Osteoblast (primary cell): ENCODE results near the gene AFAP1. TPM values are rescaled to one million over a fixed set of nuclear protein-coding genes. Genes with fewer than 3 reads are reported as not detected.

Source experiments
- DNase-seq: peaks from one replicate; pipeline ENCODE4 v3.0.0; 2011; ENCODE audit warnings: low spot score, mixed read lengths; ENCODE audit not compliant: insufficient read length; ENCODE audit errors: missing footprints
- H2AFZ ChIP-seq: 2 replicates; pipeline ENCODE4 v1.6.0; 2011; ENCODE audit warnings: mild to moderate bottlenecking, low read length
- H3K27ac ChIP-seq: 2 replicates; pipeline ENCODE4 v1.5.1; 2011; ENCODE audit warnings: mild to moderate bottlenecking, low read depth, low read length, moderate library complexity
- H3K27me3 ChIP-seq: 2 replicates; pipeline ENCODE4 v1.6.0; 2012; ENCODE audit warnings: mild to moderate bottlenecking, control low read depth, inconsistent platforms, low read length, moderate library complexity; ENCODE audit not compliant: insufficient read depth
- H3K36me3 ChIP-seq: 2 replicates; pipeline ENCODE4 v1.5.1; 2011; ENCODE audit warnings: mild to moderate bottlenecking, low read length, control low read depth, moderate library complexity; ENCODE audit not compliant: insufficient read depth
- H3K4me1 ChIP-seq: 2 replicates; pipeline ENCODE4 v1.5.1; 2011; ENCODE audit warnings: mild to moderate bottlenecking, low read length, control low read depth, moderate library complexity; ENCODE audit not compliant: insufficient read depth
- H3K4me2 ChIP-seq: 2 replicates; pipeline ENCODE4 v1.6.0; 2011; ENCODE audit warnings: mild to moderate bottlenecking, low read length; ENCODE audit not compliant: insufficient read depth
- H3K4me3 ChIP-seq: fragments of 200-600 bp; sonication (generic); 3 replicates; pipeline ENCODE4 v1.5.1; 2012; ENCODE audit warnings: mild to moderate bottlenecking, low read length, inconsistent platforms; ENCODE audit not compliant: insufficient read depth
- H3K79me2 ChIP-seq: 2 replicates; pipeline ENCODE4 v1.6.0; 2012; ENCODE audit warnings: mild to moderate bottlenecking, low read length, control low read depth, inconsistent platforms; ENCODE audit not compliant: insufficient read depth
- H3K9me3 ChIP-seq: 2 replicates; pipeline ENCODE4 v1.5.1; 2011; ENCODE audit warnings: low read depth, low read length, control low read depth
- H4K20me1 ChIP-seq: 2 replicates; pipeline ENCODE4 v1.6.0; 2012; ENCODE audit warnings: mild to moderate bottlenecking, low read length, control low read depth; ENCODE audit not compliant: insufficient read depth
- CTCF ChIP-seq: IDR thresholded peaks from 2 replicates; pipeline ENCODE4 v1.5.1; 2011; ENCODE audit warnings: mild to moderate bottlenecking, low read depth, low read length, moderate library complexity; ENCODE audit errors: extremely low read depth
- total RNA-seq: library from RNA; depleted of rRNA; stranded (reverse); fragments of >200 nt; gene quantifications from 2 replicates; pipeline ENCODE4 v1.2.3, GENCODE V29; 2012

AFAP1 gene
- total RNA-seq, 1 donor = 101 TPM

GRCh38 chr4:7886007-7886973, 53.4 kb downstream of the AFAP1 start:
- Histone ChIP-seq H4K20me1 (peaks cover 4% of the 10 kb centered on the region), H3K36me3 (peaks cover 12% of the 10 kb centered on the region), H2AFZ (no peak overlapping the region), H3K4me1 (peaks cover 54% of the 10 kb centered on the region), H3K4me2 (peak overlapping the region; percentile 62), H3K79me2 (peaks cover 99% of the 10 kb centered on the region), H3K9me3 (no peaks in the 10 kb centered on the region), H3K27me3 (no peaks in the 10 kb centered on the region), H3K4me3 (peak overlapping the region; percentile 7), H3K27ac (peak overlapping the region; percentile 78)
- peak; percentile 17 for DNase-seq
- no peak for TF ChIP-seq CTCF

- H3K4me2 ChIP-seq = peak overlapping the region; percentile 62
- no peak for DNase-seq
- H3K4me1 ChIP-seq = peaks cover 54% of the 10 kb centered on the region
Observed at GRCh38 chr4:7885216-7886006, 54.2 kb downstream of the AFAP1 start.

GRCh38 chr4:7880683-7881082, 59.0 kb downstream of the AFAP1 start:
- H4K20me1 ChIP-seq = peaks cover 15% of the 10 kb centered on the region

More at GRCh38 chr4:7885216-7886006, 54.2 kb downstream of the AFAP1 start:
- Histone ChIP-seq H3K4me3 (no peak overlapping the region), H4K20me1 (peaks cover 8% of the 10 kb centered on the region), H3K36me3 (peaks cover 12% of the 10 kb centered on the region), H3K27me3 (no peaks in the 10 kb centered on the region), H3K27ac (peak overlapping the region; percentile 78), H2AFZ (no peak overlapping the region), H3K79me2 (peaks cover 99% of the 10 kb centered on the region), H3K9me3 (no peaks in the 10 kb centered on the region)
- TF ChIP-seq CTCF = no peak

More at GRCh38 chr4:7880683-7881082, 59.0 kb downstream of the AFAP1 start:
- no peak for DNase-seq
- Histone ChIP-seq H3K4me3 (no peak overlapping the region), H3K9me3 (no peaks in the 10 kb centered on the region), H3K27me3 (no peaks in the 10 kb centered on the region), H3K27ac (peak overlapping the region; percentile 80), H3K79me2 (peaks cover 98% of the 10 kb centered on the region), H3K4me2 (no peak overlapping the region), H3K4me1 (peaks cover 64% of the 10 kb centered on the region), H3K36me3 (peaks cover 10% of the 10 kb centered on the region), H2AFZ (no peak overlapping the region)
- TF ChIP-seq CTCF = no peak
